ENCODE measurements around the gene MR1. TPM values are rescaled to one million over a fixed set of nuclear protein-coding genes. Genes with fewer than 3 reads are reported as not detected.

The MR1 gene
- total and polyA plus RNA-seq, 9 of the 15 experiments (the other 6 are each of a cell fraction or from before 2014, with no cell fraction given): 9.7 to 21.7 (median 15.6) TPM

DNA sequence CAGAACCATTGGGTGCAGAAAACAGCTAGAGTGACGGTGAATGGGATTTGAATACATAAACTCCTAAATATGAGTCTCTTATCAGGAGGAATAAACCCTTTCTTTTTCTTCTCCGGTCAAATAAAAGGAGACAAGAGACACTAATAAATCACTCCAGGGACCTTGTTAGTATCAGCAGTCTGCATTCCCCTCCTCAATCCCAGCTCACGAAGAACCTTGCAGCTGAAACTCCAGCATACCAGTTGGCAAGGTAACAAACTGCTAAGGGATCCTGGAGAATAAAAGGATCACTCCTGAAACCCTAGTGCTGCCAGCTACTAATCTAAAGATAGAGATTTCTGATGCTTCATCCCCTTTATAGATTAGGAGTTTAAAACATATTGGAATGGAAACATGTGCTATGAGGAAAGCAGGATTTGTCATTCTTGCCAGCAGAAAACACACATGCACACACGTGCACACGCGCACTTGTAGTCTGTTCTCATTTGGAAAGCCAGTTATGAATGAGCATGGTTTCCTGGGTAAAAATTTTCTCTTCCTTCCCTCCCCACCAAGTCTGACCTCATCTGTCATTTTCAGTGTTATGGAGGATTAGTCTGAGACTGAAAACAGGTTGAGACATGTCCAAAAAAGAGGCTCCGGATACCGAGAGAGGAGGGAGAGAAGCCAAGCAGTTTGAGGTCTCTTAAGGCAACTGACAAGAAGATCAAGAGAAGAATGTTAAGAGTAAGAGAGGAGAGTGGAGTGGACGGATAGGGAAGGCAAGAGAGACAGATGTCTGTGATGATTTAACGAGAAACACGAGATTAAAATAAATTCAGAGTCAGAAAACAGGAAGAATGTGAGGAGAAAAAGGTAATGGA lies 65.6 kb downstream of the MR1 start (continued):
- no peak for TF ChIP-seq NR2C2 (CRISPR knock-in tag; IDR thresholded peaks at IDR 0.05)
- no peak for TF ChIP-seq NR2C2 (tag; IDR thresholded peaks at IDR 0.05)
- no peak for TF ChIP-seq ZKSCAN8 (CRISPR knock-in tag; IDR thresholded peaks at IDR 0.05)
- no peak for TF ChIP-seq FOXP1 (CRISPR knock-in tag; IDR thresholded peaks at IDR 0.05)
- TF ChIP-seq, protein P1, sequence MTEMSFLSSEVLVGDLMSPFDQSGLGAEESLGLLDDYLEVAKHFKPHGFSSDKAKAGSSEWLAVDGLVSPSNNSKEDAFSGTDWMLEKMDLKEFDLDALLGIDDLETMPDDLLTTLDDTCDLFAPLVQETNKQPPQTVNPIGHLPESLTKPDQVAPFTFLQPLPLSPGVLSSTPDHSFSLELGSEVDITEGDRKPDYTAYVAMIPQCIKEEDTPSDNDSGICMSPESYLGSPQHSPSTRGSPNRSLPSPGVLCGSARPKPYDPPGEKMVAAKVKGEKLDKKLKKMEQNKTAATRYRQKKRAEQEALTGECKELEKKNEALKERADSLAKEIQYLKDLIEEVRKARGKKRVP (CRISPR knock-in tag; IDR thresholded peaks at IDR 0.05): no peak
- TF ChIP-seq EHMT2 (IDR thresholded peaks at IDR 0.05): no peak
- no peak for TF ChIP-seq TCFL5 (CRISPR knock-in tag; conservative IDR thresholded peaks at IDR 0.05)
- TF ChIP-seq RBBP5 (IDR thresholded peaks at IDR 0.05; ENCODE audit: borderline replicate concordance, insufficient read depth, low read length, poor library complexity, severe bottlenecking): no peak
- TF ChIP-seq TRIM24 (IDR thresholded peaks at IDR 0.05): no peak
- no peak for TF ChIP-seq SREBF1 (IDR thresholded peaks at IDR 0.05; ENCODE audit: borderline replicate concordance, low read depth, low read length)
- TF ChIP-seq, protein P2, sequence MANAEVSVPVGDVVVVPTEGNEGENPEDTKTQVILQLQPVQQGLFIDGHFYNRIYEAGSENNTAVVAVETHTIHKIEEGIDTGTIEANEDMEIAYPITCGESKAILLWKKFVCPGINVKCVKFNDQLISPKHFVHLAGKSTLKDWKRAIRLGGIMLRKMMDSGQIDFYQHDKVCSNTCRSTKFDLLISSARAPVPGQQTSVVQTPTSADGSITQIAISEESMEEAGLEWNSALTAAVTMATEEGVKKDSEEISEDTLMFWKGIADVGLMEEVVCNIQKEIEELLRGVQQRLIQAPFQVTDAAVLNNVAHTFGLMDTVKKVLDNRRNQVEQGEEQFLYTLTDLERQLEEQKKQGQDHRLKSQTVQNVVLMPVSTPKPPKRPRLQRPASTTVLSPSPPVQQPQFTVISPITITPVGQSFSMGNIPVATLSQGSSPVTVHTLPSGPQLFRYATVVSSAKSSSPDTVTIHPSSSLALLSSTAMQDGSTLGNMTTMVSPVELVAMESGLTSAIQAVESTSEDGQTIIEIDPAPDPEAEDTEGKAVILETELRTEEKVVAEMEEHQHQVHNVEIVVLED (CRISPR knock-in tag; IDR thresholded peaks at IDR 0.05): no peak
- no peak for TF ChIP-seq SAP30 (IDR thresholded peaks at IDR 0.05; ENCODE audit: borderline replicate concordance, insufficient read depth, low read depth, low read length, poor library complexity, severe bottlenecking)
- TF ChIP-seq, protein P3, sequence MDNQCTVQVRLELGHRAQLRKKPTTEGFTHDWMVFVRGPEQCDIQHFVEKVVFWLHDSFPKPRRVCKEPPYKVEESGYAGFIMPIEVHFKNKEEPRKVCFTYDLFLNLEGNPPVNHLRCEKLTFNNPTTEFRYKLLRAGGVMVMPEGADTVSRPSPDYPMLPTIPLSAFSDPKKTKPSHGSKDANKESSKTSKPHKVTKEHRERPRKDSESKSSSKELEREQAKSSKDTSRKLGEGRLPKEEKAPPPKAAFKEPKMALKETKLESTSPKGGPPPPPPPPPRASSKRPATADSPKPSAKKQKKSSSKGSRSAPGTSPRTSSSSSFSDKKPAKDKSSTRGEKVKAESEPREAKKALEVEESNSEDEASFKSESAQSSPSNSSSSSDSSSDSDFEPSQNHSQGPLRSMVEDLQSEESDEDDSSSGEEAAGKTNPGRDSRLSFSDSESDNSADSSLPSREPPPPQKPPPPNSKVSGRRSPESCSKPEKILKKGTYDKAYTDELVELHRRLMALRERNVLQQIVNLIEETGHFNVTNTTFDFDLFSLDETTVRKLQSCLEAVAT (IDR thresholded peaks at IDR 0.05): peak in 1 of 2 experiments; percentile 50; a peak in 1 of 4 replicates
- no peak for TF ChIP-seq FOS (IDR thresholded peaks at IDR 0.05; ENCODE audit: extremely low read depth, insufficient read length)
- TF ChIP-seq, protein P4, sequence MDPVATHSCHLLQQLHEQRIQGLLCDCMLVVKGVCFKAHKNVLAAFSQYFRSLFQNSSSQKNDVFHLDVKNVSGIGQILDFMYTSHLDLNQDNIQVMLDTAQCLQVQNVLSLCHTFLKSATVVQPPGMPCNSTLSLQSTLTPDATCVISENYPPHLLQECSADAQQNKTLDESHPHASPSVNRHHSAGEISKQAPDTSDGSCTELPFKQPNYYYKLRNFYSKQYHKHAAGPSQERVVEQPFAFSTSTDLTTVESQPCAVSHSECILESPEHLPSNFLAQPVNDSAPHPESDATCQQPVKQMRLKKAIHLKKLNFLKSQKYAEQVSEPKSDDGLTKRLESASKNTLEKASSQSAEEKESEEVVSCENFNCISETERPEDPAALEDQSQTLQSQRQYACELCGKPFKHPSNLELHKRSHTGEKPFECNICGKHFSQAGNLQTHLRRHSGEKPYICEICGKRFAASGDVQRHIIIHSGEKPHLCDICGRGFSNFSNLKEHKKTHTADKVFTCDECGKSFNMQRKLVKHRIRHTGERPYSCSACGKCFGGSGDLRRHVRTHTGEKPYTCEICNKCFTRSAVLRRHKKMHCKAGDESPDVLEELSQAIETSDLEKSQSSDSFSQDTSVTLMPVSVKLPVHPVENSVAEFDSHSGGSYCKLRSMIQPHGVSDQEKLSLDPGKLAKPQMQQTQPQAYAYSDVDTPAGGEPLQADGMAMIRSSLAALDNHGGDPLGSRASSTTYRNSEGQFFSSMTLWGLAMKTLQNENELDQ (CRISPR knock-in tag; IDR thresholded peaks at IDR 0.05; ENCODE audit: borderline replicate concordance): no peak
- peak in 1 of 2 experiments; percentile 40; a peak in 1 of 4 replicates for TF ChIP-seq HDAC1 (IDR thresholded peaks at IDR 0.05)
- TF ChIP-seq ZNF23 (CRISPR knock-in tag; IDR thresholded peaks at IDR 0.05): no peak
- no peak for TF ChIP-seq ZNF780A (CRISPR knock-in tag; IDR thresholded peaks at IDR 0.05)
- TF ChIP-seq RCOR1 (IDR thresholded peaks at IDR 0.05; ENCODE audit: borderline replicate concordance in 1 of 2, low read depth in 2 of 2, low read length in 2 of 2): 0 out of 4 replicates have a peak, but pooled peaks of 1 of the 2 experiments have one; percentile 5
- TF ChIP-seq, protein P5, sequence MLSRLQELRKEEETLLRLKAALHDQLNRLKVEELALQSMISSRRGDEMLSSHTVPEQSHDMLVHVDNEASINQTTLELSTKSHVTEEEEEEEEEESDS (CRISPR knock-in tag; IDR thresholded peaks at IDR 0.05): no peak
- TF ChIP-seq ETV5 (CRISPR knock-in tag; IDR thresholded peaks at IDR 0.05; ENCODE audit: low read depth): peak; percentile 59; the same call in 1 of the 2 replicates
